Adrenal gland (tissue), 12 donors: Measurements from ENCODE around the gene PRADC1. TPM values are rescaled to one million over a fixed set of nuclear protein-coding genes. Genes with fewer than 3 reads are reported as not detected.

Experiments used
- DNase-seq, 7 donors: peaks; one replicate each; pipeline ENCODE4 v3.0.0-alpha.2; 2019 to 2020
- H3K27ac ChIP-seq, 5 donors: fragments of 200-600 bp; sonication (generic) in 4 of 5; 1 replicate in 3 of 5; 2 replicates in 2 of 5; pipeline versions ENCODE4 v1.5.1 to v1.8.0; 2016 to 2020; ENCODE audit warnings: mild to moderate bottlenecking in 1 of 5
- H3K27me3 ChIP-seq: fragments of 200-600 bp; 2 replicates; pipeline ENCODE4 v1.8.0; 2021
- H3K36me3 ChIP-seq, 2 donors: fragments of 200-600 bp; replicated peaks in 1 of 2; 1 replicate in 1 of 2; 2 replicates in 1 of 2; pipeline versions ENCODE4 v1.5.1 to v1.8.0; 2018 to 2022
- H3K4me1 ChIP-seq, 2 donors: fragments of 200-600 bp; replicated peaks in 1 of 2; 1 replicate in 1 of 2; 2 replicates in 1 of 2; pipeline versions ENCODE4 v1.5.1 to v1.8.0; 2018 to 2021
- H3K4me3 ChIP-seq, 4 donors: fragments of 200-600 bp; sonication (generic) in 3 of 4; one replicate each; pipeline ENCODE4 v1.5.1; 2016 to 2018
- H3K9me3 ChIP-seq, 3 donors: fragments of 200-600 bp; sonication (generic) in 1 of 3; replicated peaks in 1 of 3; 1 replicate in 2 of 3; 2 replicates in 1 of 3; pipeline versions ENCODE4 v1.5.1 to v1.8.0; 2016 to 2021
- CTCF ChIP-seq, 6 experiments: fragments of 450-650 bp in 4 of 6; fragments of 200-600 bp in 2 of 6; sonication (generic) in 1 of 6; IDR thresholded peaks; 1 replicate in 5 of 6; 2 replicates in 1 of 6; pipeline versions ENCODE4 v1.5.1 to v1.8.0; 2016 to 2021; ENCODE audit warnings: antibody characterized with exemption in 6 of 6, mild to moderate bottlenecking in 2 of 6, moderate library complexity in 1 of 6
- POLR2A ChIP-seq, 2 donors: fragments of 450-650 bp; IDR thresholded peaks; one replicate each; pipeline ENCODE4 v1.6.1; 2017; ENCODE audit warnings: antibody characterized with exemption in 2 of 2, mild to moderate bottlenecking in 2 of 2, moderate library complexity in 1 of 2
- WGBS, 4 donors: extraction: QIAGEN DNeasy Blood & Tissue Kit in 2 of 4; methylation state at CpG; one replicate each; pipeline versions ENCODE4 v1.1.5 to v1.1.7; 2013 to 2017; 5-methylcytosine and 5-hydroxymethylcytosine counted together
- intact Hi-C, 2 donors: fragments of 100-400 bp; cut with DNase I; formaldehyde crosslinking; loops; one replicate each; pipeline versions ENCODE4 v1.14.1 to v1.15.0; 2022 to 2023
- polyA plus RNA-seq, 3 donors: library from polyadenylated mRNA; stranded (reverse); fragments of 200-250 nt in 2 of 3; fragments of 350-450 nt in 1 of 3; fragmentation: Illumina TruSeq in 1 of 3; extraction: RNeasy Lipid Tissue Mini Kit (QIAGEN cat#74804) in 1 of 3; gene quantifications; one replicate each; pipeline ENCODE4 v1.2.3, GENCODE V29; 2013 to 2014
- total RNA-seq, 9 donors: library from RNA; depleted of rRNA in 4 of 9; stranded (reverse); fragments of >200 nt in 4 of 9; fragments of 120-200 nt in 1 of 9; fragmentation: NEBNext Ultra II Directional in 1 of 9; extraction: Animal tissue kit (Norgen Biotek cat#: 25700) in 1 of 9; gene quantifications; one replicate each; pipeline versions ENCODE4 v1.1.0 to v1.2.4, GENCODE V29; 2013 to 2023
- donor health status: healthy with polysubstance abuse.
- donor health status: Bipolar disorder and iron deficiency.
- donor health status: DM: yes; HTN: yes; CAD: no.
- donor health status: DM: no; HTN: no; CAD: no.
- donor health status: DM: no; HTN: no; CAD: no.
- donor health status: DM: yes; HTN: yes; CAD: no.

PRADC1 gene
- total and polyA plus RNA-seq, 12 donors = 24.4 to 76.3 (median 35.8) TPM

- Histone ChIP-seq H3K36me3 (no peaks in the 10 kb centered on the region), H3K9me3 (no peaks in the 10 kb centered on the region), H3K4me1 (no peaks in the 10 kb centered on the region), H3K4me3 (no peak overlapping the region), H3K27ac (no peak overlapping the region), H3K27me3 (no peaks in the 10 kb centered on the region)
- no peak for TF ChIP-seq POLR2A (IDR thresholded peaks at IDR 0.05)
- peak; percentile 41 to 73 (median 64) for TF ChIP-seq CTCF (IDR thresholded peaks at IDR 0.05)
- intact Hi-C loops = no loop called here
- WGBS, 4 donors = 25 to 60% (median 34%) methylated on average over 1 to 17 of the region's 17 CpGs
- peak; percentile 80 to 87 (median 83) for DNase-seq
Observed at GRCh38 chr2:73260338-73260984, 27.4 kb upstream of the PRADC1 start.

- Histone ChIP-seq H3K4me1 (peaks cover 5 to 6% of the 10 kb centered on the region in 2 donors), H3K27ac (no peak overlapping the region), H3K36me3 (no peaks in the 10 kb centered on the region), H3K4me3 (no peak overlapping the region), H3K27me3 (no peaks in the 10 kb centered on the region), H3K9me3 (no peaks in the 10 kb centered on the region)
- WGBS, 4 donors = 69 to 87% (median 81%) methylated on average over 4 of the region's 4 CpGs
- no peak for TF ChIP-seq CTCF (IDR thresholded peaks at IDR 0.05)
- TF ChIP-seq POLR2A (IDR thresholded peaks at IDR 0.05) = no peak
- intact Hi-C loops = no loop called here
- no peak for DNase-seq
Observed at GRCh38 chr2:73259704-73260337, 26.8 kb upstream of the PRADC1 start.

- no peak overlapping the region for H3K27ac ChIP-seq
- intact Hi-C loops = no loop called here
- no peaks in the 10 kb centered on the region for H3K27me3 ChIP-seq
- WGBS, 4 donors = 90 to 95% (median 92%) methylated on average over 6 to 8 of the region's 8 CpGs
- H3K36me3 ChIP-seq = no peaks in the 10 kb centered on the region
- no peak for DNase-seq
- H3K9me3 ChIP-seq = no peaks in the 10 kb centered on the region
- no peak for TF ChIP-seq CTCF (IDR thresholded peaks at IDR 0.05)
- no peak for TF ChIP-seq POLR2A (IDR thresholded peaks at IDR 0.05)
- H3K4me3 ChIP-seq = no peak overlapping the region
- peaks cover 11% of the 10 kb centered on the region in 2 donors for H3K4me1 ChIP-seq
Observed at GRCh38 chr2:73259276-73259675, 26.2 kb upstream of the PRADC1 start.

- H3K36me3 ChIP-seq = peaks cover 0 to 3% of the 10 kb centered on the region in 2 donors
- H3K9me3 ChIP-seq = no peaks in the 10 kb centered on the region
- H3K4me3 ChIP-seq = no peak overlapping the region
- intact Hi-C loops = no loop called here
- TF ChIP-seq POLR2A (IDR thresholded peaks at IDR 0.05) (no peak), CTCF (IDR thresholded peaks at IDR 0.05) (no peak)
- H3K4me1 ChIP-seq = peaks cover 13 to 15% of the 10 kb centered on the region in 2 donors
- DNase-seq = no peak
- H3K27me3 ChIP-seq = no peaks in the 10 kb centered on the region
- WGBS, 4 donors = 88 to 96% (median 92%) methylated on average over 9 of the region's 9 CpGs
- H3K27ac ChIP-seq = no peak overlapping the region
Observed at GRCh38 chr2:73258913-73259215, 25.8 kb upstream of the PRADC1 start.
